HUES48 (cell line): ENCODE results near the gene BCL11B.

ENCODE experiments used
- H3K27ac ChIP-seq: one replicate; pipeline ENCODE4 v1.7.0; 2013; ENCODE audit warnings: low read depth, low read length, inconsistent platforms
- H3K27me3 ChIP-seq: 2 replicates; pipeline ENCODE4 v1.6.1; 2013; ENCODE audit warnings: mild to moderate bottlenecking, low read length; ENCODE audit not compliant: control insufficient read depth, insufficient read depth
- H3K36me3 ChIP-seq: 2 replicates; pipeline ENCODE4 v1.6.1; 2013; ENCODE audit warnings: low read length; ENCODE audit not compliant: control insufficient read depth, insufficient read depth
- H3K4me1 ChIP-seq: 2 replicates; pipeline ENCODE4 v1.6.1; 2013; ENCODE audit warnings: mild to moderate bottlenecking, low read length; ENCODE audit not compliant: control insufficient read depth, insufficient read depth
- H3K4me3 ChIP-seq: 2 replicates; pipeline ENCODE4 v1.5.1; 2013; ENCODE audit warnings: mild to moderate bottlenecking, low read depth, low read length
- H3K9ac ChIP-seq: 2 replicates; pipeline ENCODE4 v1.6.1; 2013; ENCODE audit warnings: mild to moderate bottlenecking, low read depth, low read length, moderate library complexity
- H3K9me3 ChIP-seq: 2 replicates; pipeline ENCODE4 v1.6.1; 2013; ENCODE audit warnings: low read length; ENCODE audit not compliant: control insufficient read depth, insufficient read depth

BCL11B gene

DNA sequence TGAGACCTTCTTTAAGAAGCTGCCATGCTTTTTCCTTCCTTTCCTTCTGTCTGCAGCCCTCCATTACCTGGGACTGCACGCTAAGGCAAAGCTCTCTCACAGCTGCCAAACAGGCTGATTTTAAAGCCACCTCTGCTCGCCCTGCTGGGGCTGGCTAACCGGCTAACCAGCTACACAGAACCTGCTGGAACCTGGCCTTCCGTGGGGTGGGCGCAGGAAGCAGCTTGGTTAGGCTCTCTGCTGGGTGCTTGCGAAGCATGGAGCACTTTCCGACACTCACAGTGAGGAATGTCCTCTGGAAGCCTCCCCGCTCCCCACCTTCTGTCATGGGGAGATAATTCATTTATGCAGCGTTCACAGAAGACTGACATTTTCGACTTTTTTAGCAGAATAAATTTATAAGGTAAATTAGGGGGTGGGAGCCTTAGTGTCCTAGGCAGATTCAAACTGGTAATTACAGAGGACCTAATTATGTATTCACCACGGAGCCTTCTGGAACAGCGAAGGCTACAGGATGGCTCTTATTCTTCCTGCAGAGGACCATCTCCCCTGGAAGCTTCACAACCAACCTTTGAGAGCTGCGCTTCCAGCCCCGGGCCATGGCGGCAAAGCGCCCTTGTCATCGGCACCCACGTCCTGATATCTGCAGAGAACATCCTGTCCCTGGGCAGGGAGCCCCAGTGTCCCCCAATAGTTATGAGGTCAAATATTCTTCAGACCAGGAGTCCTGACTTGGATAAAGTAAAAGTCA is 12.4 kb upstream of the BCL11B start:
- H3K36me3 ChIP-seq, result no peaks in the 10 kb centered on the region
- no peak overlapping the region for H3K4me3 ChIP-seq
- no peak overlapping the region for H3K27ac ChIP-seq
- no peaks in the 10 kb centered on the region for H3K27me3 ChIP-seq
- H3K9ac ChIP-seq, result no peak overlapping the region
- no peaks in the 10 kb centered on the region for H3K9me3 ChIP-seq
- H3K4me1 ChIP-seq, result 0 out of 2 replicates have a peak, but pooled peaks cover 6% of the 10 kb centered on the region

DNA sequence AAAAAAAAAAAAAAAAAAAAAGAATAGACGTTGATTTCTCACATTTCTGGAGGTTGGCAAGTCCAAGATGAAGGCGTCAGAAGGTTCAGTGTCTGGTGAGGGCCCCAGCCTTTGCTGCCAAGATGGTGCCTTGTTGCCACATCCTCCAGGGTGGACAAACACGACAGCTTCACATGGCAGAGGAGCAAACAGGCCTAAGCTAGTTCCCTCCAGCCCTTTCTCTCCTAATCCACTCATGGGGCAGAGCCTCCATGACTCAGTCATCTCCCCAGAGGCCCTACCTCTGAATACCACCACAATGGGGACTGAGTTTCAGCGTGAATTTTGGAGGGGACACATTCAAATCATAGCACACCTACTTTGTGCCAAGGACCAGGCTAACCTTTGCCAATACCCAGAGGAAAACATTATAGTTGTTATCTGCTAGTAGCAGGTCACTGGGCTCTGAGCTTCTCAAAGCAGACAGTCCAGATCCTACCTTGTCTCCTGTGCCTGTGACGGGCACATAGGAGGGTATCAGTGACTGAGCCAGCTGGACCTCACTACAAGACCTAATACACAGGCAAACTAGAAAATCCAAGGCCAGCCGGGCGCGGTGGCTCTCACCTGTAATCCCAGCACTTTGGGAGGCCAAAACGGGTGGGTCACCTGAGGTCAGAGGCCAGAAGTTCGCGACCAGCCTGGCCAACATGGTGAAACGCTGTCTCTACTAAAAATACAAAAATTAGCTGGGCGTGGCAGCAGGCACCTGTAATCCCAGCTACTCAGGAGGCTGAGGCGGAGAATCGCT is 10.5 kb upstream of the BCL11B start:
- no peak overlapping the region for H3K27ac ChIP-seq
- H3K9me3 ChIP-seq, result no peaks in the 10 kb centered on the region
- H3K4me1 ChIP-seq, result peaks cover 13% of the 10 kb centered on the region
- no peak overlapping the region for H3K4me3 ChIP-seq
- H3K36me3 ChIP-seq, result no peaks in the 10 kb centered on the region
- no peak overlapping the region for H3K9ac ChIP-seq
- H3K27me3 ChIP-seq, result no peaks in the 10 kb centered on the region

DNA sequence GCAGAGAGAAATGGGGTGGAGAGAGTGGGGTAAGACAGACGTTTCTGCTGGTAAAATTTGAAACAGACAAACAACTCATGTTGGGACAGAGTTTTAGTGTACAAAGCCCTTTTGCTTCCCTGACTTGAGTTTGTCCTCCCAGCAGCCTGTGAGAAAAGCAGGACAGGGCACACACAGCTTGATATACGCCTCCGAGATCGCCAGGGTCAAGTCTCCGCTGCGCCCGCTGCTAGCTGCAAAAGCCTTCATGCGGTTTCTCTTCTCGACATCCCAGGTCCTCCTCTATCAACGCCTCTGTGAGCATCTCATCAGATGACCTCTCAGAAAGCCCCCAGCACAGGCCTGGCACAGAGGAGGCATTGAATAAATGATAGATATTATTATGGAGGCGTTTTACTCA is 9.4 kb upstream of the BCL11B start:
- H3K27ac ChIP-seq, result no peak overlapping the region
- no peak overlapping the region for H3K9ac ChIP-seq
- peaks cover 23% of the 10 kb centered on the region for H3K4me1 ChIP-seq
- H3K27me3 ChIP-seq, result peaks cover 2% of the 10 kb centered on the region; the same call in 1 of the 2 replicates
- H3K9me3 ChIP-seq, result no peaks in the 10 kb centered on the region
- no peaks in the 10 kb centered on the region for H3K36me3 ChIP-seq
- H3K4me3 ChIP-seq, result no peak overlapping the region

DNA sequence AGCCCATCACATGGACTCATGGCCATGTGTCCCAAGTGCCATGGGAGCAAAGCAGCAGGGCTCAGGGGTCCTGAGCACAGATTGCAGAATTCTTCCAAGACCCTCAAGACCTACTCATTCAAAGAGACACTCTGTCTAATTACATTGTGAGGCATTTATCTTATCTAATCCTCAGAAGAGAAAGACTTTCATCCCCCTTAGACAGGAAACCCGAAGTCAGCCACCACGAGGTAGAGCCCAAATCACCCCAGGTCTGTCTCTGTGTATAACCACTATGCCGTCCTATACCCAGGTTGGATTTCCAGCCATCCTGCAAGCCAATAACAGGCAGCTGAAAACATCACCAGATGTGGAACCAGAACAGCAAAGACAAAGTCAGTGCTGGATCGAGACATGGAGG is 8.9 kb upstream of the BCL11B start:
- Histone ChIP-seq H3K27ac (no peak overlapping the region), H3K4me1 (peaks cover 29% of the 10 kb centered on the region), H3K36me3 (no peaks in the 10 kb centered on the region), H3K27me3 (peaks cover 7% of the 10 kb centered on the region), H3K9me3 (no peaks in the 10 kb centered on the region), H3K9ac (no peak overlapping the region), H3K4me3 (no peak overlapping the region)

DNA sequence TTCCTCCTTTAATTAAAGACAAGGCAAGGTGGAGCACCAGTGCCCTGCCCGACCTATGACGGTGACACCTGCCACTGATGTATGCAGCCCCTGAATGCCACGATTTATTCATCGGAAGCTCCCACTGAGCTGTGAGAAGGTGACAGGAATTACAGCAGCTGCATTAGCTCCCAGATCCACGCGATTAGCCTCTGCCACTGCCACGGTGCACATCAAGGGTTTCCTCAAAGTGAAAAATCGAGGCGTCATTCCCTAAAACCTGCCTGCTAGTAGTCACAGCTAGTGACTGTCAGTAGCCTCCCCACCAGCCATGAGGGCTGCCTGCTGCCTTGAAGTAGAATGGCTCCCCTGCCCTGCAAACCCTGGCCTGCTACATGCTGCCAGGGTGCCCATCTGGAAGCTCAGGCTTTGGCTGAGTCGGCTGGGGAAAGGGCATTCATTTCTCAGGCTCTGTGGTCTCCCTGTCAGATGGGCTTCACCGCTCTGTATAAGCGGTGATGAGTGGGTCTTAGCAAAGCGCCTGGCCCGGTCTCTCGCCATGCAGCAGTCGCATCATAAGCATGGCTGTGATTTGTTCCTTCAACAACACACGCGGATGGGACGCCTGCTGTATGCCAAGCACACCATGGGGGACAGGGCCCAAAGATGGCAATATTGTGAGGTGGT is 8.2 kb upstream of the BCL11B start:
- Histone ChIP-seq H3K9me3 (no peaks in the 10 kb centered on the region), H3K36me3 (no peaks in the 10 kb centered on the region), H3K27ac (no peak overlapping the region), H3K27me3 (peaks cover 14% of the 10 kb centered on the region), H3K4me3 (no peak overlapping the region), H3K9ac (no peak overlapping the region), H3K4me1 (peaks cover 32% of the 10 kb centered on the region)

DNA sequence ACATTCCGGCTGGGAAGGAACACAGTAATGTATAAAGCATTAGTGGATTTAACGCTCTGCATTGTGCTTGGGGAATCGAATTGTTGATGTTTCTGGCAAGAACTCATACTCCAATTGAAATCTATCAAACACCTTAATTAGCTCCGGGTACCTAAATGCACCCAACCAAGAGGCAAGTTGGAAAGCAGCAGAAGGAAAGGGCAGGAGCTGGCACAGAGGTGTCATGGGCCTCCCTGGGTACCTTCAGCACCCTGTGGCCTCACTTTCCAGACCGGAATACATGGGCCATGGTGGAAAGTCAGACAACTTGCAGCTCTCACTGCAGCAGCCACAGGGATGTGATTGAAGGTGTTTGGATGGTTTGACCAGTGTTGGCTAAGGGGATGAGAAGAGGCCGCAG is 6.8 kb upstream of the BCL11B start:
- H3K4me3 ChIP-seq, result no peak overlapping the region
- H3K27ac ChIP-seq, result no peak overlapping the region
- H3K4me1 ChIP-seq, result peaks cover 30% of the 10 kb centered on the region
- no peaks in the 10 kb centered on the region for H3K9me3 ChIP-seq
- H3K36me3 ChIP-seq, result no peaks in the 10 kb centered on the region
- no peak overlapping the region for H3K9ac ChIP-seq
- H3K27me3 ChIP-seq, result peaks cover 16% of the 10 kb centered on the region

DNA sequence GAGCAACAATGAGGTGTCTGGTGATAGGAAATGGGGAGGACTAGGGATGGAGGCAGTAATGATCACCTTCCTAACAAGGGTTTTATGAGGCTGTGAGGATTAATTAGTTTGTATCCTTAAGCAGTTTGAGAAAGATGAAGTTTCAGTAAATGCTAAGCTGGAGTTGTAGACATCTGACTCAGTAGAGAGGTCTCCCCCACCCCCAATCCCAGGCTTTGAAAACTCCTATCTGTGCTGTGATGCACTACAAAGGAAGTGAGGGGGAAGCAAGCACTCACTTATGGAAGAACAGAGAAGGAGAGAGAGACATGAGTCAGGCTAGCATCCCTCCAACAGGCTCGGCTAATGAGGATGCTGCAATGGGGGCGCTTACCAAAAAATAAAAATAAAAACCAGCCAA is 5.5 kb upstream of the BCL11B start:
- H3K36me3 ChIP-seq, result no peaks in the 10 kb centered on the region
- peak overlapping the region; percentile 9 for H3K27ac ChIP-seq
- no peak overlapping the region for H3K4me3 ChIP-seq
- H3K27me3 ChIP-seq, result peaks cover 29% of the 10 kb centered on the region
- H3K9ac ChIP-seq, result no peak overlapping the region
- peaks cover 37% of the 10 kb centered on the region for H3K4me1 ChIP-seq
- H3K9me3 ChIP-seq, result no peaks in the 10 kb centered on the region

DNA sequence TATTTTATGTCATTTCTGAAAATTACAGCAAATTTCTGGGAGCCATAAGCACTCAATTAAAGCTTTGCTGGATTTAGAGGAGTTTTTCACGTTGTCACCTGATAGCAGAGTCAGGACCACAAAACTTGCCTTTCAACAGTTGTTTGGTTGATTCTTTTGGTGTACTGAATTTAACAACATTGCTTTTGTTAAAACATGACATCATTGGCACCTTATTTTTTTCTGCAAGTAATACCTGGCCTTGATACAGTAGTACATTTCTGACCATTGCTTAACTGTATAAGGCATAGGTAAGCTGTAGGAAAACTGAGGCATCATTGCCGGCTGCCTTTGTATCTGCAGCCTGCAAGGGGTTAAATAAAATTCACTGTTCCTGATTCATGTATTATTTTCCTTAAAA is 4.5 kb upstream of the BCL11B start:
- H3K9ac ChIP-seq, result no peak overlapping the region
- H3K4me3 ChIP-seq, result no peak overlapping the region
- no peaks in the 10 kb centered on the region for H3K36me3 ChIP-seq
- H3K27me3 ChIP-seq, result peaks cover 30% of the 10 kb centered on the region
- peaks cover 37% of the 10 kb centered on the region for H3K4me1 ChIP-seq
- H3K9me3 ChIP-seq, result no peaks in the 10 kb centered on the region
- no peak overlapping the region for H3K27ac ChIP-seq

DNA sequence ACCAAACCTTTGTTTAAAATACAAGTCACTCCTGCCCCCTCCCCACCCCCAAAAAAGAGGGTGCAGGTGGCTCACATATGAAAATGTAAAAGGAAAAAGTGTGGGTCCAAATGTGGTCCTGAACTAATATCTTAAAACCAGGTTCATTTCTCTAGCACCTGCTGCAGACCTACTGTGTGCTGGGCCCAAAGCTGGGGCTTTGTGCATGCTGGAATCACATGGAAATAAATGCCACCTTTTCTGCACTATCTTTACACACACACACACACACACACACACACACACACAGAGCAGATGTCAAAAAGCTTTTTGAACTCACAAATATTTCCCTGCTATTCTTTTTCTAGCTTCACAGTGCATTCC is 3.2 kb upstream of the BCL11B start:
- H3K27me3 ChIP-seq, result peaks cover 30% of the 10 kb centered on the region
- H3K4me1 ChIP-seq, result peaks cover 37% of the 10 kb centered on the region
- no peaks in the 10 kb centered on the region for H3K9me3 ChIP-seq
- H3K4me3 ChIP-seq, result peak overlapping the region; percentile 46; the same call in 1 of the 2 replicates
- no peak overlapping the region for H3K9ac ChIP-seq
- no peak overlapping the region for H3K27ac ChIP-seq
- H3K36me3 ChIP-seq, result no peaks in the 10 kb centered on the region

DNA sequence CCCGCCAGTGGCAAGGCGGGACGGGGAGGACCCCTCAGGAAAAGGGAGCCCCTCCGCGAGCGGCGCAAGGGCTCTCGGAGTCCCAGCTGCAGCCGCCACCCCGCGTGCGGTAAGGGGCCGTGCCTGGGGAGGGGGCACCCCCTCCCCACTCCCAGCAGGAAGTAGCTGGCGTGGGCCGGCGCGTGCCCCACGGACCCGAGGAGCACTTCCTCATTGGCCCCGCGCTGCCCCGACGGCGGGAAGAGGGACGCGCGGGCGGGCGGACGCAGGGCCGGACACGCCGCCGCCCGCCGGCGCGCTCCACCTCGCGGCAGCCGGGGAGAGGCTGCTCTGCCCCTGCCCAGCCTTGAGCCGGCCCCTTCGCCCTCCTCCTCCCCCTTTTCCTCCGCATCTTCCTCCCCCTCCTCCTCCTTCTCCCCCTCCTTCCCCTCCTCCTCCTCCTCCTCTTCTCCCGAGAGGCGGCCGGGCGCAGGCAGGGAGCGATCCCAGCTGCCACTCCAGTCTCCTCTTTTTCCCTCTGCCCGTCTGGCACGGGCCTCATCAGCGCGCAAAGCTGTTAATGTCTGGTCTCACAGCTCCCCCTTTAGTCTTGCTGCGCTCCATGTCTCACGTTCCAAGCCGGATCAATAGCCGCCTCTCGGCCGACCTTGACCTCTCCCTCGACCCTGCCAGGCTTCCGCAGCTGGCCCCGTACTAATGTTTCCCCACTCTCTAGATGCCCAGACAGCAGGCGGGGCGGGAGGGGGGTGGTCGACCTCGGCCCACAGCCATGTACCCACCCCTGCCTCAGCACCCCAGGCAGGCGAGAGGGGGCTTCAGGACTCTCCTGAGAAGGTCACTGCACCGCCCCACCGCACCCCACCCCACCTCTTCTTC is 2.6 kb upstream of the BCL11B start:
- peaks cover 30% of the 10 kb centered on the region for H3K27me3 ChIP-seq
- H3K36me3 ChIP-seq, result no peaks in the 10 kb centered on the region
- H3K9ac ChIP-seq, result peak overlapping the region; percentile 38; the same call in 1 of the 2 replicates
- no peak overlapping the region for H3K27ac ChIP-seq
- H3K4me1 ChIP-seq, result peaks cover 37% of the 10 kb centered on the region
- peak overlapping the region; percentile 67 for H3K4me3 ChIP-seq
- H3K9me3 ChIP-seq, result no peaks in the 10 kb centered on the region
